IPS DF 6.9 (cell line): ENCODE data around the gene ANKRD40.
A peak's percentile ranks its signal among the peaks of the same experiment; 100 is the strongest.

Experiments
- DNase-seq: peaks from one replicate; pipeline ENCODE4 v3.0.0-alpha.2; 2013; ENCODE audit warnings: low read depth, low spot score
- H3K27ac ChIP-seq: one replicate; pipeline ENCODE4 v1.5.1; 2013; ENCODE audit warnings: low read length, control low read depth
- H3K27me3 ChIP-seq: 2 replicates; pipeline ENCODE4 v1.6.1; 2013; ENCODE audit warnings: mild to moderate bottlenecking, low read length; ENCODE audit not compliant: control insufficient read depth, insufficient read depth
- H3K36me3 ChIP-seq: 2 replicates; pipeline ENCODE4 v1.6.1; 2013; ENCODE audit warnings: low read length; ENCODE audit not compliant: control insufficient read depth, insufficient read depth
- H3K4me1 ChIP-seq: 2 replicates; pipeline ENCODE4 v1.6.1; 2013; ENCODE audit warnings: low read length; ENCODE audit not compliant: control insufficient read depth, insufficient read depth
- H3K4me3 ChIP-seq: 2 replicates; pipeline ENCODE4 v1.5.1; 2013; ENCODE audit warnings: mild to moderate bottlenecking, low read length
- H3K9me3 ChIP-seq: 2 replicates; pipeline ENCODE4 v1.6.1; 2013; ENCODE audit warnings: low read length, inconsistent platforms; ENCODE audit not compliant: control insufficient read depth, insufficient read depth
- WGBS: extraction: QIAGEN DNeasy Blood & Tissue Kit; methylation state at CpG from one replicate; pipeline ENCODE4 v1.1.7; 2013; ENCODE audit warnings: mixed read lengths, missing lambda C conversion rate; ENCODE audit not compliant: insufficient read length, insufficient coverage; 5-methylcytosine and 5-hydroxymethylcytosine counted together

Gene ANKRD40, protein sequence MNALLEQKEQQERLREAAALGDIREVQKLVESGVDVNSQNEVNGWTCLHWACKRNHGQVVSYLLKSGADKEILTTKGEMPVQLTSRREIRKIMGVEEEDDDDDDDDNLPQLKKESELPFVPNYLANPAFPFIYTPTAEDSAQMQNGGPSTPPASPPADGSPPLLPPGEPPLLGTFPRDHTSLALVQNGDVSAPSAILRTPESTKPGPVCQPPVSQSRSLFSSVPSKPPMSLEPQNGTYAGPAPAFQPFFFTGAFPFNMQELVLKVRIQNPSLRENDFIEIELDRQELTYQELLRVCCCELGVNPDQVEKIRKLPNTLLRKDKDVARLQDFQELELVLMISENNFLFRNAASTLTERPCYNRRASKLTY

DNA sequence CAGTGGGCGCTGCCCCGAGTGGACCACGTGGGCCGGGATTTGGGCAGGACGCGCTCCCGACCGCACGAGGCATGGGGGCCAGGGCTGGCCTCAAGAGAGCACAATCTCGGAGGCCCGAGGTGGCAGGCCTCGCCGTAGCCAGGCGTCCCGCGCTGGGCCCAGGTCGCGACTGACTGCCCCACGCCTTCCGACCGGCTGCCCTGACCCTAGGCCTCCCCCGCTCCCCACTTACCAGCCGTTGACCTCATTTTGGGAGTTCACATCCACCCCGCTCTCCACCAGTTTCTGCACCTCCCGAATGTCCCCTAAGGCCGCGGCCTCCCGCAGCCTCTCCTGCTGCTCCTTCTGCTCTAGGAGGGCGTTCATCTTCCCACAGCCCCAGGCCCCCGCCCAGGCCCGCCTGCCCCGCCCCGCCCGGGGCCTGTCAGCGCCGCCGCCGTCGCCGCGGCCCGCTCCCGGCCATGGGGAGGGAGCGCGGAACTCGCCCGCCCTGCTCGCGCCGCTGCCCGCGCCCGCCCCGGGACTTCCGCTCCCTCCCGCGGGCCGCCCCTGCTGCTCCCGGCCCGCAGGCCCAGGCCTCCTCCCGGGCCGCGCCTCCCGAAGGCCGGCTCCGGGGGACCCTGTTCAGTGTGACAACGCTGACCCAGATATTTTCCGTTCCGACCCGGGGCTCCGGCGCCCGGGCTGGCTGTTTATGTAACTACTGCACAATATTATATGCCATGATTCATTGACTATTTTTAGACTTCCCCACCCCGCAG lies at the start of gene ANKRD40:
TSS of gene ANKRD40 (minus strand) at position 626 of the 761 bp plus-strand sequence. CDS start at position 366, 260 bp downstream.
- Histone ChIP-seq H3K4me3 (peak within 1 kb of the TSS; percentile 55; the same call in 1 of the 2 replicates), H3K27ac (no peak within 1 kb of the TSS), H3K36me3 (peaks cover 3% of the 10 kb centered on the region; the same call in 1 of the 2 replicates), H3K27me3 (no peaks in the 10 kb centered on the region), H3K9me3 (no peaks in the 10 kb centered on the region), H3K4me1 (peaks cover 1% of the 10 kb centered on the region; the same call in 1 of the 2 replicates)
- DNase-seq: no peak
- no CpG with 5 or more reads among the region's 74 CpGs for WGBS

DNA sequence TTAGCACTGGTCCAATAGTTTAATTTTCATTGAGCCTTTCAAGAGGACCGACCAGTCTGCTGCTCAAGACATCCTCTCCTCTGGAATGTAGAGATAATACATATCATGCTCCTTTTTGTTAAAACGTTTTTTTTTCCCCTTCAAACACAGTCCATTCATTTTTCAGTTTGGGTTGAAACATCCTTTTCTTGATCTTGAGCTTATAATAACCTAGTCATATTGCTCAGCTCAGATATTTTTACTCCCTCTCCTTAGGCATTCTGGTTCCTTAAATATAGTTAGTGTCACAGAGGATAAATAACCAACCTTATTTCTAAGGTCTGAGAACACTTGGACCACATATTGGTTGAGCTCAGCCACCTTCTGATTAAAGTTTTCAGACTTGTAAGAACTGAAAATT lies 46.8 kb upstream of the ANKRD40 start:
- Histone ChIP-seq H3K27ac (no peak overlapping the region), H3K4me1 (no peaks in the 10 kb centered on the region), H3K4me3 (no peak overlapping the region), H3K27me3 (no peaks in the 10 kb centered on the region), H3K36me3 (peaks cover 11% of the 10 kb centered on the region; the same call in 1 of the 2 replicates), H3K9me3 (no peaks in the 10 kb centered on the region)
- WGBS: no CpG with 5 or more reads among the region's 2 CpGs
- no peak for DNase-seq

DNA sequence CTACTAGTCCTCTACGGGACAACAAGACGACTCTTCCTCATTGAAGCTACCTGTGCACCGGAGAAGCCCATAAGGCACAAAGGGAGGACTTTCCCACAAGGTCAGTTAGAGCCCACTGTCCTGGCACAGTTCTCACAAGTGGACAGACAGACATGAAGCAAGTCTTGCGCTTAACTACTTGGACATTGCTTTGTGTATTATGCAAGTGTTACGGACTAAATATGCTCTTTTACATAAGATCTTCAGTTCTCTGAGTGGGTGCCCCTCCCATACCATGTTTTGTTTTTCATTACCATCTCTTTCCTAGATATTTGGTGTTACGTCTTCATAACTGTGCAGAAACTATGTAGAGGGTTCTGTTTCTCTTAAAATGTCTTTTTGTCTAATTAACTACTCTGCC lies 41.5 kb upstream of the ANKRD40 start:
- no peak overlapping the region for H3K4me3 ChIP-seq
- H3K4me1 ChIP-seq: no peaks in the 10 kb centered on the region
- H3K27me3 ChIP-seq: no peaks in the 10 kb centered on the region
- H3K36me3 ChIP-seq: peaks cover 29% of the 10 kb centered on the region
- no peaks in the 10 kb centered on the region for H3K9me3 ChIP-seq
- no peak overlapping the region for H3K27ac ChIP-seq
- no peak for DNase-seq
- WGBS: no CpG with 5 or more reads among the region's 6 CpGs

DNA sequence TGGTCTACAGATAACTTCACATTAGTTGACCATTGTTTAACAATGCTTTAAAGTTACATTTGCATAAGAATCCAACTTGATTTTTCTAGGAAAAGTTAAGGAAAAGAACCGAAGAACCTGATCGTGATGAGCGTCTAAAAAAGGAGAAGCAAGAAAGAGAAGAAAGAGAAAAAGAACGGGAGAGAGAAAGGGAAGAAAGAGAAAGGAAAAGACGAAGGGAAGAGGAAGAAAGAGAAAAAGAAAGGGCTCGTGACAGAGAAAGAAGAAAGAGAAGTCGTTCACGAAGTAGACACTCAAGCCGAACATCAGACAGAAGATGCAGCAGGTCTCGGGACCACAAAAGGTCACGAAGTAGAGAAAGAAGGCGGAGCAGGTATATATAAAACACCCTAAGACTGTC lies 37.9 kb upstream of the ANKRD40 start:
- H3K9me3 ChIP-seq: no peaks in the 10 kb centered on the region
- H3K36me3 ChIP-seq: peaks cover 44% of the 10 kb centered on the region
- no CpG with 5 or more reads among the region's 12 CpGs for WGBS
- H3K27me3 ChIP-seq: no peaks in the 10 kb centered on the region
- no peaks in the 10 kb centered on the region for H3K4me1 ChIP-seq
- no peak for DNase-seq
- no peak overlapping the region for H3K27ac ChIP-seq
- H3K4me3 ChIP-seq: no peak overlapping the region

DNA sequence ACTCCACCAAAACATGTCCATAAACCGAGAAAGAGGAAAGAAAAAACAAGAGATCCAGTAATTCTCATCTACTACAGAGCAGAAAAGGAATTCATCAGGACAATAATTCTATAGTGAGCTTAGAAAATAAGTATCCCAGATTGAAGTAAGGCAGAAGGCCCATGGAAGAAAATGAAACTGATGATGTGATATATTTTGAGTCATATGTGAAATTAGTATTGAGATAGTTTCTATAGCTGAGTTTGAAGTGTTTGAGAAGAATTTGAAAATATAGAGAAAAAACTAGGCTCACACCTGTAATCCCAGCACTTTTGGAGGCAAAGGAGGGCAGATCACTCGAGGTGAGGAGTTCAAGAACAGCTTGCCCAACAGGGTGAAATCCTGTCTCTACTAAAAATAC lies 31.4 kb upstream of the ANKRD40 start:
- no CpG with 5 or more reads among the region's 2 CpGs for WGBS
- Histone ChIP-seq H3K27me3 (no peaks in the 10 kb centered on the region), H3K36me3 (peaks cover 23% of the 10 kb centered on the region), H3K9me3 (no peaks in the 10 kb centered on the region), H3K4me3 (no peak overlapping the region), H3K4me1 (no peaks in the 10 kb centered on the region), H3K27ac (no peak overlapping the region)
- DNase-seq: no peak

DNA sequence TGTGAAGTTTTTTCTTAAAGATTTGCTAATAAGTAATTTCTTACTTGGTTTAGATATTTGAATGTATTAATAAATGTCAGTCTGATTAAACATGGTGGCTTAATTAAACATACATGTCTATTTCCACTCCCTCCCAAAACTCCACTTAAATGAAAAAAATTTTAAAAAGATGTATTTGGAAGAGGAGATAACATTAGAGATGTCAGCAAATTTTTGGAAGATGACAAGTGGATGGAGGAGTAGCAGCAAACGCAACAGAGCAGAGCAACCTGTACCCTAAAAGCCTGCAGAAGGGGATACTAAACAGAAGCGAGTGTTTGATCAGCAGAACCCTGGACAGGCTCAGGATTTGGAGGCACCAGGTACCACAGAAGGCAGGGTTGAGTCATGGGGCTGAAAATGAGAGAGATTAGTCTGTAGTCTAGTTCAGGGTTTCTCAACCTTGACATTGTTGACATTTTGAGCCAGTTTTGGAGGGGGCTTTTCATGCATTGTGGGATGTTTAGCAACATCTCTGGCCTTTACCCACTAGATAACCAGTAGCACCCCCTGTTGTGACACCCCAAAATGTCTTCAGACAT lies 29.5 kb upstream of the ANKRD40 start:
- no CpG with 5 or more reads among the region's 2 CpGs for WGBS
- H3K4me3 ChIP-seq: no peak overlapping the region
- DNase-seq: no peak
- peaks cover 12% of the 10 kb centered on the region for H3K36me3 ChIP-seq
- H3K27me3 ChIP-seq: no peaks in the 10 kb centered on the region
- H3K27ac ChIP-seq: no peak overlapping the region
- H3K4me1 ChIP-seq: no peaks in the 10 kb centered on the region
- H3K9me3 ChIP-seq: no peaks in the 10 kb centered on the region

DNA sequence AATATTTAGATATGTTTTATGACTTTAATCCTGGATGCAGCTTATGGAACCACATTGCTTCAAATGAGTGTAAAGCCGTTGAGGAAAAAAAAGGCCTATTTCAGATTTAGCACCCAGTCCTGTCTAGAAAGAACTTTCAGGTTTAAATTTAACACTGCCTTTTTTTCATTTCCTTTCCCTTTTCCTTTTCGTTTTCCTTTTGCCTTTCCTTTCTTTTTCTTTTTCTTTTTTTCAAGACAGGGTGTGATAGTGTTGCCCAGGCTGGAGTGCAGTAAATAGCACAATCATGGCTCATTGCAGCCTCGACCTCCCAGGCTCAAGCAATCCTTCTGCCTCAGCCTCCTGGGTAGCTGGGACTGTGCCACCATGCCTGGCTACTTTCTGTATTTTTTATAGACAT lies 27.6 kb upstream of the ANKRD40 start:
- H3K4me1 ChIP-seq: no peaks in the 10 kb centered on the region
- no peak for DNase-seq
- H3K27me3 ChIP-seq: no peaks in the 10 kb centered on the region
- no peaks in the 10 kb centered on the region for H3K36me3 ChIP-seq
- H3K9me3 ChIP-seq: no peaks in the 10 kb centered on the region
- H3K27ac ChIP-seq: no peak overlapping the region
- WGBS: no CpG with 5 or more reads among the region's 3 CpGs
- H3K4me3 ChIP-seq: no peak overlapping the region

DNA sequence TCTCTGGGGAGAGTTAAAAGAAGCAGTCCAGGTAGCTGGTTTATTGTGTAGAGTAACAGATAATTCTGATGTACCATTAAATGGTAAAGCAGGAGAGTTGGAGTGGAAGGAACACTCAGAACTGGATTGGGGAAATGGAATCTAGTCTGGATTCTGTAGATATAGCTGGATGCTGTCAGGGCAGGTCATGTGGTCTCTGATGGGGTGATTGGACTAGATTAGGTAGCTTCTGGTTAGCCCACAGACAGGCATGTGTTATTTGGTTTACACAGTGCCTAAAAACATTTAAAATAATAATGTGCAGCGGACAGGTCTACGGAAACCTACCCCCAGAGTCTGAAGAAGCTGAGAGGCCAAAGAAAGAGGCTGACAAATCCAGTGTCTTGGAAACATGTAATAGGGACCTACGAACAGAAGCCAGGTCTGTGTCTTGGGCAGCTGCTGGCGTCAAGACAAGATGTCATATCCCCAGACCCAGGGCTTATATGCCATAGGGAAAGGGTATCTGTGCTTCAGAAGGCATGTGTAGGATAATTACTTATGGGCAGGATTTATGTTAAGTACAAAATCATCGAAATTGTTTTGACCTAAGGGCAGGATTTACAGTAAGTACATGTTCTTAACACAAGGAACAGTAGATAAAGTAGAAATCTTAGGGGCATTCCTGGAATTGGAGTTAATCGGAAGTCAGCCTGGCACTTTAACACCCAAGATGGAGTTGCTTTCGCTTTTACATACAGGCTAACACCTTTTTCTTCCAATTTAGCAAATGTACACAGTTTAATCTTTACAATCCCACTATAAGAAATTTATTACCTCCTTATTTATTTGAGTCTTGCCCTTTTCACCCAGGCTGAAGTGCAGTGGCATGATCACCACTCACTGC lies 24.1 kb upstream of the ANKRD40 start:
- Histone ChIP-seq H3K27me3 (no peaks in the 10 kb centered on the region), H3K4me1 (no peaks in the 10 kb centered on the region), H3K4me3 (no peak overlapping the region), H3K9me3 (no peaks in the 10 kb centered on the region), H3K36me3 (no peaks in the 10 kb centered on the region), H3K27ac (no peak overlapping the region)
- DNase-seq: no peak
- WGBS: no CpG with 5 or more reads among the region's 7 CpGs

DNA sequence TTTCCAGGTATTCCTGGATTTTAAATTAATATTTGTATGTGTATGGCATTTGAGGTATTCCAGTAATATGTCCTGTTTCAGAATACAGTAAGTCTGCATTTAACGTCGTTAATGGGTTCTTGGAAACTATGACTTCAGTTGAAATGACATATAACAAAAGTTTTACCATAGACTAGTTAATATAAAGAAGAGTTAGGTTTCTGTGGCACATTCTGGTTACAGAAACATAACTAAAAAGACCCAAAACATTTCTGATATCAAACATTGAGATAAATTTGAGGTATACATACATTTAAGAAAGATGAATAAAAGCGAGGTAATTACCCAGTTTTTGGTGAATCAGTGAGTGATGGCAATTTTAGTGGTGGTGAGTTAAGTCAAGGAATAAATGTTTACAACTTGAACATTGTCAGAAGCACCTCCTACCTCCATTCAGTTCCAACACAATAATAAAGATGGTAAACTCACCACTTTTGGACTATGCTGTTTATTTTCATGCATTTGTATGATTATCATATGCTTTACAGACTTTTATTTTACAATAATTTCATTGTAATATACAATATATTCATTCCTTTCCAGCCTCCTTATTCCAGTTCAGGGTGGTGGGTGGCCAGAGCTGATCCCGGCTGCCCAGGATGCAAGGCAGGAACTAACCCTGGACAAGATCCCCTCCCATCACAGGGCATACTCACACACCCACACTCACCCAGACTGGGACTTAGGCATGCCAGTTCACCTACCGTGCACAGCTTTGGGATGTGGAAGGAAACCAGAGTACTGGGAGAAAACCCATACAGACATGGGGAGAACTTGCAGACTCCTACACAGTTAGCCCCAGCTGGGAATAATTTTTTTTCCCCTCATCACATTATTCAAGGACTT lies 21.4 kb upstream of the ANKRD40 start:
- H3K27ac ChIP-seq: no peak overlapping the region
- no CpG with 5 or more reads among the region's 5 CpGs for WGBS
- no peaks in the 10 kb centered on the region for H3K27me3 ChIP-seq
- H3K4me3 ChIP-seq: no peak overlapping the region
- H3K9me3 ChIP-seq: no peaks in the 10 kb centered on the region
- H3K36me3 ChIP-seq: no peaks in the 10 kb centered on the region
- no peaks in the 10 kb centered on the region for H3K4me1 ChIP-seq
- DNase-seq: no peak
